H1 (cell line): ENCODE results near the gene C2CD2L. TPM values are rescaled to one million over a fixed set of nuclear protein-coding genes. Genes with fewer than 3 reads are reported as not detected.

Source experiments
- CHD1 ChIP-seq: IDR thresholded peaks from 2 replicates; pipeline ENCODE4 v1.6.1; 2012; ENCODE audit warnings: low read depth, low read length, improper control_type of control experiment
- FOSL1 ChIP-seq: IDR thresholded peaks from 2 replicates; pipeline ENCODE4 v1.6.1; 2011; ENCODE audit warnings: mild to moderate bottlenecking, low read depth, low read length, moderate library complexity; ENCODE audit not compliant: insufficient read depth
- KDM1A ChIP-seq: fragments of 200-600, 300-600 bp; sonication (generic); IDR thresholded peaks from 2 replicates; pipeline ENCODE4 v1.7.1; 2016; ENCODE audit warnings: mild to moderate bottlenecking, low read length, borderline replicate concordance
- NANOG ChIP-seq: IDR thresholded peaks from 2 replicates; pipeline ENCODE4 v1.6.1; 2011; ENCODE audit warnings: low read length, low read depth, mild to moderate bottlenecking, inconsistent platforms; ENCODE audit not compliant: insufficient read depth, poor library complexity, severe bottlenecking
- PHF8 ChIP-seq: fragments of 200-600 bp; sonication (generic); conservative IDR thresholded peaks from 2 replicates; pipeline ENCODE4 v1.7.1; 2012; ENCODE audit warnings: low read depth, mild to moderate bottlenecking, inconsistent platforms, low read length, moderate library complexity
- RAD21 ChIP-seq, 2 experiments: IDR thresholded peaks in 1 of 2; conservative IDR thresholded peaks in 1 of 2; 2 replicates each; pipeline ENCODE4 v1.6.1; 2011; ENCODE audit warnings: low read depth in 2 of 2, low read length in 2 of 2, improper control_type of control experiment in 1 of 2, inconsistent platforms in 1 of 2, mild to moderate bottlenecking in 1 of 2, moderate library complexity in 1 of 2
- SIX5 ChIP-seq: IDR thresholded peaks from 2 replicates; pipeline ENCODE4 v1.6.1; 2011; ENCODE audit warnings: mild to moderate bottlenecking, low read depth, low read length
- polyA plus RNA-seq, 7 experiments: library from polyadenylated mRNA; depleted of rRNA in 3 of 7; stranded (reverse) in 5 of 7; unstranded in 2 of 7; fragments of >200 nt in 5 of 7; fragments of 200-250 nt in 2 of 7; gene quantifications; 1 replicate in 5 of 7; 2 replicates in 1 of 7; 4 replicates in 1 of 7; pipeline versions ENCODE4 v1.2.1 to v1.2.3, GENCODE V29; 2011 to 2013; ENCODE audit warnings: missing spikeins in 2 of 7, mixed read lengths in 2 of 7
- total RNA-seq: library from RNA; stranded (reverse); fragmentation: NEBNext Ultra II Directional; extraction: Animal tissue kit (Norgen Biotek cat#: 25700); gene quantifications from 2 replicates; pipeline ENCODE4 v1.2.1, GENCODE V29; 2021

C2CD2L gene
- total and polyA plus RNA-seq, 2 of the 8 experiments (the other 6 are each of a cell fraction or from before 2014, with no cell fraction given): 2.5 to 4.0 TPM

DNA sequence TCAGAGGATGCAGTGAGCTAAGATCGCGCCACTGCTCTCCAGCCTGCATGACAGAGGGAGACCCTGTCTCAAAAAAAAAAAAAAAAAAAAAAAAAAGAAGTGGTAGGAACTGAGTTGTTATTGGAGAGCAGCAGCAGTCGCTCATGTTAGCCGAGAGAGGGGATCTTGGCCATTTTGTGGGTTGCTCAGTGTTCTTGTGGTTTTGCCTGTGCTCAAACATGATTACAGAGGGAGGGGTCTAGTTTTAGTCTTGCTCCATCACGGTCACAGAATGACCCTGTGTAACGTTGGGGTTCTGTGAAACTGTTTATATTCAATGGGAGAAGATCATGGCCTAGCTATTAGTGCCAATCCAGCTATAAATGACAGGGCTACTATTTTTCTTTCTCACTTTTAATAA is 7.4 kb upstream of the C2CD2L start (continued):
- TF ChIP-seq RAD21 (IDR thresholded peaks at IDR 0.05 in 1 of 2, conservative IDR thresholded peaks at IDR 0.05 in 1 of 2; ENCODE audit: low read depth in 2 of 2, low read length in 2 of 2) (no peak), CHD1 (no peak), FOSL1 (no peak), SIX5 (no peak), NANOG (no peak), PHF8 (no peak), KDM1A (no peak)
